ENCODE measurements around the gene KCNIP2.

KCNIP2 gene

GRCh38 chr10:101781984-101782810 is 61.4 kb downstream of the KCNIP2 start:
- no peak for DNase-seq

DNA sequence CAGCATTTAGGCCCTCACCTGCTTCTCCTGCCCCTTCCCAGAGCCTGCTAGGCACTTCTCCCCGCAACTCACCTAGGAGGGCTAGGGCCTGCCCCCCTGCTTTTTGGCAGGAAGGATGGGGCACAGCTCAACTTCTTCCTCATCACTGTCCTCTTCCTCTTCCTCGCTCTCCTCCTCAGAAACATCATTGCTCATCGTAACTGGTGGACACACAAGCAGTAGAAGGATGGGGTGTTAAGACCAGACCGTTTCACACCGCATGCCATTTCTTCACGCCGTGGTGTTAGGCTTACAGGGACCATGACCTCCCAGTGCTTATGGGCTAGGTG is 62.0 kb downstream of the KCNIP2 start:
- DNase-seq: no peak

DNA sequence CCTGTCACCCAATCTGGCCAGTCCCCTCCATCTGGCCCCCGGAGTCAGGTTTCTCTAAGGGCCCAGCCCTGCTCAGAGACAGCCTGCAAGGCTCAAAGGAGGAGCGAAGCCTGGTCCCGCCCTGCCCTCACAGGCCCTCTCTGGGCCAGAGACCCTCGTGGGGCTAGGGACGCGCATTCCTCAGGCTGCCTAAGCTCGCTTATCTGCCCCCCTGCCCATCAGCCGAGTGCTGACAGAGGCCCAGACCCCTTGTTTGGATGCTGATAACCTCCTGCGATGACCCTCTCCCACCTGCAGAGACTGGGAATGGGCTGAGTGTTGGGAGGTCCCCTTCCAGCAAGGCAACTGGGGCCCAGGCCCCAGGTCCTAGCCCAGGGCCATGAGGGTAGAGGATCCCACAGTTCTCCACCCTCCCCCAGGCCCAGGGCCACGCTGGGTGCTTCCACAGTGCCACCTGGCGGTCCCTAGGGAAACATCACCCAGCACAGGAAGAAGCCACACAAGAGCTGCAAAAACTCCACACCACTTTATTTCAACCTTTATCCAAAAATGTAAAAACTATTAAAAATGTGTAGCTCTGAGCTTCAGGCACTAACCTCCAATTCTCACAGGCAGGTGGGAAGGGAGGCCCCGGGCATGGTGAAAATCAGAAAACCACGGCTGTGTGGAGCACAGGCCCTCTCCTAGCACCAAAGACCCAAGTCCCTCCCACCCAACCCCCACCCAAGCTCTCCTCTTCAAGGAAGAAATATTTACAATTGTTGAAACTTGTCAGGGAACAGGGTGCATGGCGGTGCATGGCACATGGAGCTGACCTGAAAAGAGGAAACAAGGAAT is 62.6 kb downstream of the KCNIP2 start:
- DNase-seq: peak; percentile 65 to 70

DNA sequence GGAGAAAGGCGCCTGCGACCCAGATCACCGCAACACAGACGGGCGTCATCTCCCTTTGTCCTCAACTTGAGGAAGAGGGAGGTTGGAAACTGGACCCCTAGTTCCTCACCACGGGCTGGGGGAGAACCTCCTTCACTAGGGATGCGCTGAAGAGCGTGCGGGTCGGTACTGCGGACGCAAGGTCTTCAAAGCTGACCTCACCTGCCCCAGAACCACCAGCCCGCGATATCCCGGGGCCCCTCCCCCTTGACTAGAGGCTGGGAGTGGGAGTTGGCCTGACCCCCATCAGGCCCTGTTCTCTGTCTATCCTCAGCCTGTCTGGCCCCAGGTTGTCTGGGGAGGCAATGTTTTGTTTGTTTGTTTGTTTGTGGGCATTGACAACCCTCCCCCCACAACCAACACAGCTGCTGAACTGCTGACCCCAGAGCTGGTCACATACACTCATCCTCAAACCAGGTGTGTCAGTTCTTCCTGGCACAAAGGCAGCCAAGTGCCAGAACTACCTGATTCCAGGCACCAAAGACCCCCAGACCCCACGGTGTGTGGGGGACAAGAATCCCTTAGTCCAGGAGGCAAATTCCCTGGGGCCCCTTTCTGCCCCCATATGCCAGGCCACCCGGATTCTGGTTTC is 63.3 kb downstream of the KCNIP2 start:
- DNase-seq: no peak

- peak; percentile 76 to 84 for DNase-seq
These were observed 63.9 kb downstream of the KCNIP2 start for GRCh38 chr10:101779544-101780186.

DNA sequence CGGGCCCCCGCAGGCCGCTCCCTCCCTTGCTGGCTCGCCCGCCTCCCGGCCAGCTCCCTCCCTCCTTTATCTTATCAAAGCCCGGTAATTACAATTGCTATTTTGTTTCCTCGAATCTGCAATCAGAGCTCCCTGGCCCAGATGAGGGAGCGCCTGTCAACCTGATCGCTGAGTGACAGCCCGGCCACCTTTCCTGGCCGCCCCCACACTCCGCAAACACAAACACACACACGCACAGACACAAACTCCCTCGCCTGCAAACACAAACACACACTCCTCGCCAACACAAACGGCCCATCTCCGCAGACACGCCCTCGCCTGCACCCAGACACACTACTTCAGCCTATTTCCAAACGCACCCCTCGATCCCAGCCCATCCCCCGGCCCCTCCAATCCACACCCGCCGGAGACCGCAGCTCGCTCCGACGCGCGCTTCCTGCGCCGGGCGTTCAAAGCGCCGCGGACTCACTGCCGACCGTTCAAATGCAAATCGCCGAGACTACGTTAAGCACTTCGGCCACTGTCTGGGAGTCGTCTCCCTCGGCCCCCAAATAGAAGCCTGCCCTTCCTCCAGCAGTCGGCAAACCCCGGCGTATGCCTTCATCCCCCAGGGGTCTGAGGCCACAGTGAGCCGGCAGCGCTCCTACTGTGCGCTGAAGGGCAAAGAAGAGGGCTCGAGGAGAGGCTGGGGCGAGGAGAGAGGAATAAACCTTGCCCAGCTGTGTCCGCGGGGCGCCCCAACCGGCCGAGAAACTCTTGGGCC is 64.6 kb downstream of the KCNIP2 start:
- no peak for DNase-seq

GRCh38 chr10:101778151-101778780 is 65.3 kb downstream of the KCNIP2 start:
- DNase-seq: no peak

GRCh38 chr10:101777619-101778145 is 65.9 kb downstream of the KCNIP2 start:
- no peak for DNase-seq

GRCh38 chr10:101776161-101776817 is 67.3 kb downstream of the KCNIP2 start:
- no peak for DNase-seq

All from activated CD4-positive, alpha-beta T cell treated with anti-CD3 and anti-CD28 coated beads for 4 hours (primary cell).